GM12875 (cell line): Measurements from ENCODE around the gene PRKCG.

Experiments
- H3K4me3 ChIP-seq: one replicate; pipeline ENCODE4 v1.5.1; 2011; ENCODE audit warnings: low read depth, low read length, control low read depth
- TF ChIP-seq, protein P1 (sequence below): IDR thresholded peaks from 2 replicates; pipeline ENCODE4 v1.5.1; 2011; ENCODE audit warnings: low read depth, mild to moderate bottlenecking, control low read depth, inconsistent platforms, low read length, moderate library complexity, borderline replicate concordance; ENCODE audit not compliant: insufficient read depth

Gene PRKCG

DNA sequence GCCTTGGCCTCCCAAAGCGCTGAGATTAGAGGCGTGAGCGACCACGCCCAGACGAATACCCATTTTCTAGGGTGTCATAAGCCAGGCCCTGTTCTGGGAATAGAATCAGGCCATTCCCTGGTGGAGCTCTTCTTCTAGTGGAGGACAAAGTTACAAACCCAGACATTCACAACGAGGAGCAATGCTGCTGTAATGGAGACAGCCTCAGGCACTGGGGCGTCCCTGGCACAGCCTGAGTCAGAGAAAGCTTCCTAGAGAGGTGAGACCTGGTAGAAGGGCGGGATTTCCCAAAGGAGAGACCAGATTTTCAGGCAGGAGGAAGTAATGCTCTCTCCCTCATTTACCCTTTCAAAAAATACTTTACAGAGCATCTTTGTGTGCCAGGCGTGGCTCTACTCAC lies 12.7 kb downstream of the PRKCG start:
- no peak overlapping the region for H3K4me3 ChIP-seq
- TF ChIP-seq, protein P1, sequence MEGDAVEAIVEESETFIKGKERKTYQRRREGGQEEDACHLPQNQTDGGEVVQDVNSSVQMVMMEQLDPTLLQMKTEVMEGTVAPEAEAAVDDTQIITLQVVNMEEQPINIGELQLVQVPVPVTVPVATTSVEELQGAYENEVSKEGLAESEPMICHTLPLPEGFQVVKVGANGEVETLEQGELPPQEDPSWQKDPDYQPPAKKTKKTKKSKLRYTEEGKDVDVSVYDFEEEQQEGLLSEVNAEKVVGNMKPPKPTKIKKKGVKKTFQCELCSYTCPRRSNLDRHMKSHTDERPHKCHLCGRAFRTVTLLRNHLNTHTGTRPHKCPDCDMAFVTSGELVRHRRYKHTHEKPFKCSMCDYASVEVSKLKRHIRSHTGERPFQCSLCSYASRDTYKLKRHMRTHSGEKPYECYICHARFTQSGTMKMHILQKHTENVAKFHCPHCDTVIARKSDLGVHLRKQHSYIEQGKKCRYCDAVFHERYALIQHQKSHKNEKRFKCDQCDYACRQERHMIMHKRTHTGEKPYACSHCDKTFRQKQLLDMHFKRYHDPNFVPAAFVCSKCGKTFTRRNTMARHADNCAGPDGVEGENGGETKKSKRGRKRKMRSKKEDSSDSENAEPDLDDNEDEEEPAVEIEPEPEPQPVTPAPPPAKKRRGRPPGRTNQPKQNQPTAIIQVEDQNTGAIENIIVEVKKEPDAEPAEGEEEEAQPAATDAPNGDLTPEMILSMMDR = no peak

GRCh38 chr19:53896682-53897081 lies 14.7 kb downstream of the PRKCG start:
- TF ChIP-seq, protein P1 = no peak

DNA sequence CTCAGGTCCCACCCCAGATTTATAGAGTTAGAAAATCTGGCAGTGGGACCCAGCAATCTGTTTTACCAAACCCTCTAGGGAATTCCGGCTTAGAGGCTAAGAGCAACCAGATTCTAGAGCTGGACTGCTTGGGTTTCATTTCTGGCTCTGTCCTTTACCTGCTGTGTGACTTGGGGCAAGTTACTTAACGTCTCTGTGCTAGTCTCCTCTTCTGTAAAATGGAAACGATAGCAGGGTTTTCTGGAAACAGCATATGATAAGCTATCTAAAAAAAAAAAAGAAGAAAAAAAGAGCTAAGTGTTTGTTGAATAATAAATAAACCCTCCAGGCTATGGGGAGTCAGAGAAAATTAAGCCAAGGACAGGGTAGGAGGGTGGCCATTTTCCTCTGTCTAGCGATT lies 15.5 kb downstream of the PRKCG start:
- no peak overlapping the region for H3K4me3 ChIP-seq
- TF ChIP-seq, protein P1 = no peak

More at GRCh38 chr19:53896682-53897081, 14.7 kb downstream of the PRKCG start:
- H3K4me3 ChIP-seq = no peak overlapping the region

DNA sequence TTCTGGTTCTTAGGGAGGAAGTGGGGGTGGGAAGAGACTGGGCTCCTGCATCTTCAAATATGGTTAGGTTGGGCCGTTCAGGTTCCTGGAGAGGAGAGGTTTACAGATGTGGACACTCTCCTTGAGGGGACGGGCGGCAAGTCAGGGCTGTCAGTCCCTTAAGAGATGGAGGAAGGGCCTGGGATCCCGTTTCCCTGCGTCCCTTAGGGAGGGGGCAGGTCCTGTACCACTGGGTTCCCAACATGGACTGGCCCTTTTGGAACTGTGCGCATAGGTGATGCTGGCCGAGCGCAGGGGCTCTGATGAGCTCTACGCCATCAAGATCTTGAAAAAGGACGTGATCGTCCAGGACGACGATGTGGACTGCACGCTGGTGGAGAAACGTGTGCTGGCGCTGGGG lies 16.2 kb downstream of the PRKCG start:
- no peak overlapping the region for H3K4me3 ChIP-seq
- TF ChIP-seq, protein P1 = no peak

DNA sequence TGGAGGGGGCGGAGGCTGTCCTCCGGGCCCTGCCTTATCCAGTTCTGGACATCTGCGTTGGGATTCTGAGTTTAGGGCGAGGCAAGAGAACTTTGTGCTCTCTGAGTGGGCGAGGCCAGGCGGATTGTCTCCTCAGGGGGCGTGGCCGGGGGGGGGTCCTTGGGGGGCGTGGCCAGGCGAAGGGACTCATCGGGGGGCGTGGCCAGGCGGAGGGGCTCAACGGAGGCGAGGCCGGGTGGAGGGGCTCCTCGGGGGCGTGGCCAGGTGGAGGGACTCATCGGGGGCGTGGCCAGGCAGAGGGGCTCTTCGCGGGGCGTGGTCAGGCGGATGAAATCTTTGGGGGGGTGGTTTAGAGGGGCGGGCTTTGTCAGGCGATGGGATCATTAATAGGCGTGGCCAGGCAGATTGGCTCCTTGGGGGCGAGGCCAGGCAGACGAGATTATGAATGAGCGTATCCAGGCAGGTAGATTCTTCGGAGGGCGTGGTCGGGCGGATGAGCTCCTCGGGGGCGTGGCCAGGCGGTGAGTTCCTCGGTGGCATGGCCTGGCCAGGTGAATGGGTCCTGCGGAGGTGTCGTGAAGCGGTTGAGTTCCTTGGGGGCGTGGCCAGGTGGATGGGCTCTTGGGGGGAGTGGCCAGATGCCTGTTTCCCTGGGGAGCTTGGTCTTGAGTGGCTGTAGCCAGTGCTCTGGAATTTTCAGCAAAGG lies 16.8 kb downstream of the PRKCG start:
- H3K4me3 ChIP-seq = no peak overlapping the region
- TF ChIP-seq, protein P1 = no peak

DNA sequence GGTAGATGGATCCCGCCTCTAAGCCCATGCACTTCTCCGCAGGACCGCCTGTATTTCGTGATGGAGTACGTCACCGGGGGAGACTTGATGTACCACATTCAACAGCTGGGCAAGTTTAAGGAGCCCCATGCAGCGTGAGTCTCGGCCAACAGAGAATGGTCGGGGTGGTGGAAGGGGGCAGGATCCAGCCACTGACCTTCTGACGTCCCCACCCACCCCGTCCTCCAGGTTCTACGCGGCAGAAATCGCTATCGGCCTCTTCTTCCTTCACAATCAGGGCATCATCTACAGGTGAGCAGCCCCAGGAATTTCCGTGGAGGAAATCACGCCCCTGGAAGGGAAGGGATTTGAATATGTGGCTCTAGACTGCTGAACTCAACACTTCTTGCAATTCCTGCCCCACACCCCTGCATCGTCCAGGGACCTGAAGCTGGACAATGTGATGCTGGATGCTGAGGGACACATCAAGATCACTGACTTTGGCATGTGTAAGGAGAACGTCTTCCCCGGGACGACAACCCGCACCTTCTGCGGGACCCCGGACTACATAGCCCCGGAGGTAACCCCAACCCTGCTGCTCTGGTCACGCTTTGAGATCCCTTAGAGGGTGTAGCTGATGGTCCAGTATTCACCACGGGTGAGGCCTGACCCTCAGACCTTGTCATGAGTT lies 18.3 kb downstream of the PRKCG start:
- H3K4me3 ChIP-seq = no peak overlapping the region
- TF ChIP-seq, protein P1 = no peak
